IMR-90 (cell line): ENCODE data around the gene VPS33A. TPM values are rescaled to one million over a fixed set of nuclear protein-coding genes. Genes with fewer than 3 reads are reported as not detected.
A peak's percentile ranks its signal among the peaks of the same experiment; 100 is the strongest.

Experiments used
- ATAC-seq: fragments of 200-7000 bp; cut with Tn5 transposase; 2 replicates; pipeline ENCODE4 v1.9.1; 2020; ENCODE audit warnings: low read depth, mild to moderate bottlenecking, moderate library complexity
- BruUV-seq: library from RNA; stranded (reverse); fragments of 400-500 nt; replicated peaks from 2 replicates; lab custom pipeline; 2021; lab: Mats Ljungman, UMichigan
- CTCF ChIA-PET: fragments of 300-600 bp; formaldehyde crosslinking; extraction: SDS; loops from one replicate; lab custom pipeline; 2021; ENCODE audit warnings: antibody characterized with exemption; lab: Yijun Ruan, JAX
- POLR2A ChIA-PET: fragments of 300-600 bp; sonication (Branson Sonifier 250); formaldehyde crosslinking; loops from one replicate; lab custom pipeline; 2022; ENCODE audit warnings: antibody characterized with exemption; ENCODE audit not compliant: unreplicated experiment; lab: Charles Lee
- DNase-seq: peaks from one replicate; pipeline ENCODE4 v3.0.0; 2013
- H2AFZ ChIP-seq: replicated peaks from 2 replicates; pipeline ENCODE3; 2013; ENCODE audit warnings: low read length, mild to moderate bottlenecking; ENCODE audit not compliant: poor library complexity
- H2AK5ac ChIP-seq: 2 replicates; pipeline ENCODE4 v1.6.1; 2013; ENCODE audit warnings: low read depth, low read length, inconsistent platforms
- H2AK9ac ChIP-seq: replicated peaks from 2 replicates; pipeline ENCODE3; 2013; ENCODE audit warnings: mild to moderate bottlenecking, low read depth, low read length, moderate library complexity; ENCODE audit not compliant: poor library complexity
- H2BK120ac ChIP-seq: 2 replicates; pipeline ENCODE4 v1.6.1; 2013; ENCODE audit warnings: low read depth, low read length, inconsistent platforms
- H2BK15ac ChIP-seq: 3 replicates; pipeline ENCODE4 v1.6.1; 2013; ENCODE audit warnings: low read depth, low read length, inconsistent platforms
- H2BK20ac ChIP-seq: 2 replicates; pipeline ENCODE4 v1.6.1; 2013; ENCODE audit warnings: low read depth, mild to moderate bottlenecking, inconsistent platforms, low read length, moderate library complexity
- H2BK5ac ChIP-seq: 2 replicates; pipeline ENCODE4 v1.6.1; 2013; ENCODE audit warnings: mild to moderate bottlenecking, low read depth, low read length, inconsistent platforms; ENCODE audit not compliant: poor library complexity, severe bottlenecking
- H3K14ac ChIP-seq: replicated peaks from 2 replicates; pipeline ENCODE4 v1.6.1; 2013; ENCODE audit warnings: low read depth, low read length, inconsistent platforms
- H3K18ac ChIP-seq: 2 replicates; pipeline ENCODE4 v1.6.1; 2013; ENCODE audit warnings: low read depth, low read length, control low read depth
- H3K23ac ChIP-seq: 2 replicates; pipeline ENCODE4 v1.6.1; 2013; ENCODE audit warnings: low read depth, low read length, inconsistent platforms
- H3K27ac ChIP-seq: 2 replicates; pipeline ENCODE4 v1.5.1; 2013; ENCODE audit warnings: mild to moderate bottlenecking, control low read depth, low read length; ENCODE audit not compliant: insufficient read depth
- H3K27me3 ChIP-seq: 2 replicates; pipeline ENCODE4 v1.6.1; 2013; ENCODE audit warnings: low read length; ENCODE audit not compliant: control insufficient read depth, insufficient read depth
- H3K36me3 ChIP-seq: 2 replicates; pipeline ENCODE4 v1.6.1; 2013; ENCODE audit warnings: low read length, mixed read lengths; ENCODE audit not compliant: control insufficient read depth, insufficient read depth
- H3K4ac ChIP-seq: 2 replicates; pipeline ENCODE4 v1.6.1; 2013; ENCODE audit warnings: low read depth, low read length, inconsistent platforms
- H3K4me1 ChIP-seq: 2 replicates; pipeline ENCODE4 v1.6.1; 2013; ENCODE audit warnings: low read length, mixed read lengths; ENCODE audit not compliant: control insufficient read depth, insufficient read depth
- H3K4me2 ChIP-seq: 2 replicates; pipeline ENCODE4 v1.6.1; 2013; ENCODE audit warnings: low read depth, mild to moderate bottlenecking, control low read depth, low read length, moderate library complexity
- H3K4me3 ChIP-seq: 2 replicates; pipeline ENCODE4 v1.5.1; 2013; ENCODE audit warnings: low read depth, mild to moderate bottlenecking, control low read depth, low read length, moderate library complexity; ENCODE audit not compliant: insufficient read depth
- H3K56ac ChIP-seq: 2 replicates; pipeline ENCODE4 v1.6.1; 2013; ENCODE audit warnings: low read length, inconsistent platforms; ENCODE audit not compliant: insufficient read depth; ENCODE audit errors: extremely low read depth
- H3K79me1 ChIP-seq, 2 experiments: 2 replicates each; pipeline ENCODE4 v1.6.1; 2013; ENCODE audit warnings: low read length in 2 of 2, inconsistent platforms in 1 of 2, low read depth in 1 of 2
- H3K9ac ChIP-seq: 2 replicates; pipeline ENCODE4 v1.6.1; 2013; ENCODE audit warnings: low read depth, low read length, control low read depth
- H3K9me1 ChIP-seq: 2 replicates; pipeline ENCODE4 v1.6.1; 2013; ENCODE audit warnings: low read length, inconsistent platforms; ENCODE audit not compliant: insufficient read depth
- H3K9me3 ChIP-seq: 2 replicates; pipeline ENCODE4 v1.6.1; 2013; ENCODE audit warnings: low read length; ENCODE audit not compliant: control insufficient read depth, insufficient read depth
- H4K20me1 ChIP-seq: 2 replicates; pipeline ENCODE4 v1.6.1; 2013; ENCODE audit warnings: low read length, inconsistent platforms; ENCODE audit not compliant: insufficient read depth
- H4K5ac ChIP-seq: 2 replicates; pipeline ENCODE4 v1.6.1; 2013; ENCODE audit warnings: mild to moderate bottlenecking, low read depth, low read length, control low read depth
- H4K8ac ChIP-seq, 2 experiments: 2 replicates each; pipeline ENCODE4 v1.6.1; 2013; ENCODE audit warnings: low read depth in 2 of 2, low read length in 2 of 2, control low read depth in 1 of 2, inconsistent platforms in 1 of 2
- H4K91ac ChIP-seq: 2 replicates; pipeline ENCODE4 v1.6.1; 2013; ENCODE audit warnings: low read depth, low read length, inconsistent platforms; ENCODE audit not compliant: insufficient read depth
- BHLHE40 ChIP-seq: fragments of 150-350 bp; IDR thresholded peaks from 2 replicates; pipeline ENCODE4 v1.6.1; 2016; ENCODE audit warnings: mild to moderate bottlenecking, low read depth, low read length
- CTCF ChIP-seq: conservative IDR thresholded peaks from 2 replicates; pipeline ENCODE4 v1.5.1; 2012; ENCODE audit warnings: mild to moderate bottlenecking, low read depth, low read length, improper control_type of control experiment
- WGBS, 2 experiments: methylation state at CpG; one replicate each; pipeline versions ENCODE4 v1.1.5 to v1.1.7; 2013; ENCODE audit warnings: missing lambda C conversion rate in 2 of 2; ENCODE audit not compliant: insufficient read length in 1 of 2; ENCODE audit errors: extremely low coverage in 2 of 2; 5-methylcytosine and 5-hydroxymethylcytosine counted together
- dilution Hi-C: fragments of 300-500 bp; cut with HindIII; formaldehyde crosslinking; loops from one replicate; pipeline ENCODE4 v1.14.3; 2018; ENCODE audit warnings: low sequenced_read_pairs; ENCODE audit not compliant: unreplicated experiment
- in situ Hi-C: fragments of 300-500 bp; cut with MboI; formaldehyde crosslinking; loops from 3 replicates; pipeline ENCODE4 v1.14.3; 2019; ENCODE audit warnings: low sequenced_read_pairs, inconsistent platforms, mixed read lengths
- intact Hi-C: fragments of 100-400 bp; cut with micrococcal nuclease; formaldehyde crosslinking; loops from 2 replicates; pipeline ENCODE4 v1.10.0; 2022
- polyA plus RNA-seq, 3 experiments: library from polyadenylated mRNA; depleted of rRNA; stranded (reverse); fragments of >200 nt; gene quantifications; 2 replicates each; pipeline ENCODE4 v1.2.3, GENCODE V29; 2012; ENCODE audit warnings: low replicate concordance in 1 of 3
- total RNA-seq: library from RNA; depleted of rRNA; stranded (reverse); fragments of >200 nt; gene quantifications from 2 replicates; pipeline ENCODE4 v1.2.3, GENCODE V29; 2012

VPS33A gene
- total and polyA plus RNA-seq, 2 of the 4 experiments (the other 2 are of a cell fraction), result 14.0 to 20.3 TPM

- Histone ChIP-seq H3K9ac (no peak overlapping the region), H3K56ac (no peak overlapping the region), H3K9me1 (no peaks in the 10 kb centered on the region; the same call in 1 of the 2 replicates), H2AK9ac (no peak overlapping the region), H3K27me3 (peaks cover 22% of the 10 kb centered on the region), H3K4me1 (no peaks in the 10 kb centered on the region), H2BK120ac (no peak overlapping the region), H3K23ac (no peak overlapping the region), H3K4ac (no peak overlapping the region), H2AFZ (peak overlapping the region; percentile 92), H3K4me3 (peak overlapping the region; percentile 51), H4K91ac (no peak overlapping the region), H3K36me3 (peaks cover 23% of the 10 kb centered on the region), H3K14ac (no peak overlapping the region), H3K79me1 (no peaks in the 10 kb centered on the region), H2BK15ac (no peak overlapping the region), H3K9me3 (no peaks in the 10 kb centered on the region), H2BK20ac (no peak overlapping the region), H4K20me1 (peaks cover 18% of the 10 kb centered on the region), H3K4me2 (peak overlapping the region; percentile 88), H3K27ac (no peak overlapping the region), H2AK5ac (no peak overlapping the region), H3K18ac (no peak overlapping the region), H2BK5ac (no peak overlapping the region), H4K5ac (no peak overlapping the region), H4K8ac (no peak overlapping the region)
- WGBS, 2 experiments, result 7% methylated on average over 42 of the region's 71 CpGs; no CpG with 5 or more reads in 1 of the 2 experiments
- intact Hi-C loops, result no loop called here
- dilution Hi-C loops, result no loop called here
- DNase-seq (no peak), ATAC-seq (peak; percentile 4)
- in situ Hi-C loops, result no loop called here
- CTCF ChIA-PET, result interaction anchor here (0.6 kb wide), 1 partner anchor 145 kb away, joined by 3 read pairs; no protein-coding TSS in a partner anchor
- TF ChIP-seq CTCF (no peak), BHLHE40 (no peak)
- POLR2A ChIA-PET, result no interaction called here
- no TSS peak for BruUV-seq
Measured at GRCh38 chr12:122204167-122205052, 61.9 kb downstream of the VPS33A start.
